ENCODE data around the gene MACF1.
"Not testable (repeated sequence)": the region's sequence is repeated elsewhere in the genome, so short reads cannot be mapped to it uniquely, and the experiment has no call there.

Gene MACF1

GRCh38 chr1:39475551-39475950, 271.1 kb downstream of the MACF1 start:
- DNase-seq: not testable (repeated sequence)

- DNase-seq: no peak
Observed at GRCh38 chr1:39478126-39478915, 273.8 kb downstream of the MACF1 start.

GRCh38 chr1:39481289-39481688, 276.8 kb downstream of the MACF1 start:
- no peak for DNase-seq

- no peak for DNase-seq
Observed at GRCh38 chr1:39483276-39483675, 278.8 kb downstream of the MACF1 start.

- no peak for DNase-seq
Observed at GRCh38 chr1:39484564-39484963, 280.1 kb downstream of the MACF1 start.

GRCh38 chr1:39485046-39485803, 280.7 kb downstream of the MACF1 start:
- DNase-seq: no peak

- DNase-seq: no peak
Observed at GRCh38 chr1:39488012-39488545, 283.6 kb downstream of the MACF1 start.

GRCh38 chr1:39488793-39489566, 284.5 kb downstream of the MACF1 start:
- no peak for DNase-seq

GRCh38 chr1:39489567-39490239, 285.2 kb downstream of the MACF1 start:
- no peak for DNase-seq

GRCh38 chr1:39490596-39491145, 286.2 kb downstream of the MACF1 start:
- DNase-seq: peak; percentile 8

- peak; percentile 64 for DNase-seq
Observed at GRCh38 chr1:39491146-39491921, 286.8 kb downstream of the MACF1 start, which contains the start of gene BMP8A. BMP8A (plus strand) TSS chr1:39491636; CDS start chr1:39491992, 356 bp downstream.

GRCh38 chr1:39492118-39493042, 287.9 kb downstream of the MACF1 start:
- not testable (repeated sequence) for DNase-seq

- not testable (repeated sequence) for DNase-seq
Observed at GRCh38 chr1:39493043-39493810, 288.7 kb downstream of the MACF1 start.

GRCh38 chr1:39494671-39495410, 290.3 kb downstream of the MACF1 start:
- no peak for DNase-seq

GRCh38 chr1:39496520-39496919, 292.0 kb downstream of the MACF1 start:
- DNase-seq: not testable (repeated sequence)

GRCh38 chr1:39497585-39497984, 293.1 kb downstream of the MACF1 start:
- DNase-seq: no peak

- not testable (repeated sequence) for DNase-seq
Observed at GRCh38 chr1:39498096-39498710, 293.7 kb downstream of the MACF1 start.

- not testable (repeated sequence) for DNase-seq
Observed at GRCh38 chr1:39498821-39499220, 294.3 kb downstream of the MACF1 start.
